ELF-1 (cell line): ENCODE measurements around the gene SLC1A2.

Experiments
- DNase-seq: peaks from one replicate; pipeline ENCODE4 v3.0.0-alpha.2; 2016; ENCODE audit warnings: low read depth, low spot score

SLC1A2 gene

GRCh38 chr11:35245056-35245455 lies 174.3 kb downstream of the SLC1A2 start:
- DNase-seq = no peak

- DNase-seq = no peak
Measured at GRCh38 chr11:35243774-35244173, 175.6 kb downstream of the SLC1A2 start.

GRCh38 chr11:35242412-35243242 lies 176.7 kb downstream of the SLC1A2 start:
- DNase-seq = no peak

GRCh38 chr11:35241531-35241930 lies 177.8 kb downstream of the SLC1A2 start:
- no peak for DNase-seq

GRCh38 chr11:35241083-35241482 lies 178.3 kb downstream of the SLC1A2 start:
- DNase-seq = no peak

- DNase-seq = no peak
Measured at GRCh38 chr11:35239471-35240075, 179.8 kb downstream of the SLC1A2 start.

GRCh38 chr11:35238882-35239281 lies 180.5 kb downstream of the SLC1A2 start:
- DNase-seq = no peak

GRCh38 chr11:35237860-35238715 lies 181.3 kb downstream of the SLC1A2 start:
- peak; percentile 85 for DNase-seq

GRCh38 chr11:35237351-35237750 lies 182.0 kb downstream of the SLC1A2 start:
- no peak for DNase-seq

- no peak for DNase-seq
Measured at GRCh38 chr11:35236667-35237003, 182.7 kb downstream of the SLC1A2 start.

- no peak for DNase-seq
Measured at GRCh38 chr11:35235936-35236666, 183.3 kb downstream of the SLC1A2 start.

GRCh38 chr11:35235498-35235897 lies 183.9 kb downstream of the SLC1A2 start:
- DNase-seq = no peak

GRCh38 chr11:35235157-35235468 lies 184.2 kb downstream of the SLC1A2 start:
- DNase-seq = no peak

GRCh38 chr11:35234460-35235156 lies 184.8 kb downstream of the SLC1A2 start:
- no peak for DNase-seq

- no peak for DNase-seq
Measured at GRCh38 chr11:35233518-35233917, 185.8 kb downstream of the SLC1A2 start.

GRCh38 chr11:35232891-35233330 lies 186.4 kb downstream of the SLC1A2 start:
- no peak for DNase-seq

GRCh38 chr11:35231076-35231860 lies 188.1 kb downstream of the SLC1A2 start:
- no peak for DNase-seq

- no peak for DNase-seq
Measured at GRCh38 chr11:35230388-35230787, 189.0 kb downstream of the SLC1A2 start.

GRCh38 chr11:35228328-35228725 lies 191.0 kb downstream of the SLC1A2 start:
- no peak for DNase-seq

GRCh38 chr11:35227576-35228327 lies 191.6 kb downstream of the SLC1A2 start:
- no peak for DNase-seq
